ENCODE results near the gene PRMT1. TPM values are rescaled to one million over a fixed set of nuclear protein-coding genes. Genes with fewer than 3 reads are reported as not detected.
"Not testable (repeated sequence)": the region's sequence is repeated elsewhere in the genome, so short reads cannot be mapped to it uniquely, and the experiment has no call there.

The PRMT1 gene
- total RNA-seq, 1 donor from 2014 or later, result 187 TPM

GRCh38 chr19:49718511-49718910, 41.4 kb downstream of the PRMT1 start:
- intact Hi-C loops (cut with micrococcal nuclease), result no loop called here

GRCh38 chr19:49718991-49719390, 41.9 kb downstream of the PRMT1 start:
- intact Hi-C loops (cut with micrococcal nuclease), result no loop called here

GRCh38 chr19:49719420-49719819, 42.3 kb downstream of the PRMT1 start:
- intact Hi-C loops (cut with micrococcal nuclease), result not testable (repeated sequence)

- intact Hi-C loops (cut with micrococcal nuclease), result no loop called here
These were observed 50.4 kb downstream of the PRMT1 start for GRCh38 chr19:49727217-49728030.

DNA sequence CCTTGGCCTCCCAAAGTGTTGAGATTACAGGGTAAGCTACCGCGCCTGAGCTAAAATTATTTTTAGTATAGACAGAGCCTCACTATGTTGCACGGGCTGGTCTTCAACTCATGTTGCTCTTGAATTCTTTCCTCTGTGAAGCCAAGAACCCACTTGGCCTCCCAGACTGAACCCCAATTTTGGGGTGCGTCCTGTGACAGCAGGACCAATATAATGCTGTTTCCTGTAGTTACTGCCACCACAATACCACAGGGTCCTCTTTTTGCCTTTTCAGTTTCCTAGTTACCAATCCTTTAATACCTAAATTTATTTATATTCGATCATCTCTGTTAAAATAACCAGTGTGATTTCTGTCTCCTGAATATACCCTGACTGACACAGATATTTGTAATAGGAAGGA, 53.1 kb downstream of the PRMT1 start:
- intact Hi-C loops (cut with micrococcal nuclease), result no loop called here

Other genes with a start within 250 kb of the PRMT1 start
- gene SLC17A7, start 235.7 kb upstream of the PRMT1 start, total RNA-seq, result 0.07 and 0.09 TPM in 2 replicates
- gene PIH1D1, start 225.5 kb upstream of the PRMT1 start, total RNA-seq, result 146 and 150 TPM in 2 replicates
- 45.5 and 47.5 TPM in 2 replicates for gene ALDH16A1, start 224.0 kb upstream of the PRMT1 start, total RNA-seq
- 271 and 275 TPM in 2 replicates for gene FLT3LG, start 203.1 kb upstream of the PRMT1 start, total RNA-seq
- gene RPL13A, start 189.7 kb upstream of the PRMT1 start, total RNA-seq, result 2,471 and 2,495 TPM in 2 replicates
- 2,021 and 2,052 TPM in 2 replicates for gene RPS11, start 180.8 kb upstream of the PRMT1 start, total RNA-seq
- 7.4 and 8.5 TPM in 2 replicates for gene FCGRT, start 164.6 kb upstream of the PRMT1 start, total RNA-seq
- gene RCN3, start 149.3 kb upstream of the PRMT1 start, total RNA-seq, result 3.0 and 3.9 TPM in 2 replicates
- 172 and 174 TPM in 2 replicates for gene NOSIP, start 96.7 kb upstream of the PRMT1 start, total RNA-seq
- gene PRRG2, start 96.0 kb upstream of the PRMT1 start, total RNA-seq, result 0.82 and 1.1 TPM in 2 replicates
- 42.0 and 43.3 TPM in 2 replicates for gene PRR12, start 86.1 kb upstream of the PRMT1 start, total RNA-seq
- gene RRAS, start 37.1 kb upstream of the PRMT1 start, total RNA-seq, result 6.8 and 9.3 TPM in 2 replicates
- 61.9 and 65.4 TPM in 2 replicates for gene SCAF1, start 35.1 kb upstream of the PRMT1 start, total RNA-seq
- 135 and 158 TPM in 2 replicates for gene IRF3, start 11.4 kb upstream of the PRMT1 start, total RNA-seq
- 70.4 and 75.7 TPM in 2 replicates for gene BCL2L12, start 11.3 kb upstream of the PRMT1 start, total RNA-seq
- 4.8 and 4.9 TPM in 2 replicates for gene ADM5, start 12.3 kb downstream of the PRMT1 start, total RNA-seq
- gene CPT1C, start 13.8 kb downstream of the PRMT1 start, total RNA-seq, result 2.4 and 3.8 TPM in 2 replicates
- gene TSKS, start 86.0 kb downstream of the PRMT1 start, total RNA-seq, result 2.9 and 3.3 TPM in 2 replicates
- 70.9 and 73.8 TPM in 2 replicates for gene AP2A1, start 89.7 kb downstream of the PRMT1 start, total RNA-seq
- 11.3 and 11.5 TPM in 2 replicates for gene FUZ, start 136.0 kb downstream of the PRMT1 start, total RNA-seq
- 54.1 and 56.1 TPM in 2 replicates for gene MED25, start 141.0 kb downstream of the PRMT1 start, total RNA-seq
- gene PTOV1, start 173.9 kb downstream of the PRMT1 start, total RNA-seq, result 90.5 and 96.0 TPM in 2 replicates
- 146 and 160 TPM in 2 replicates for gene PNKP, start 190.3 kb downstream of the PRMT1 start, total RNA-seq
- 15.8 and 18.4 TPM in 2 replicates for gene AKT1S1, start 200.1 kb downstream of the PRMT1 start, total RNA-seq
- 22.9 and 26.6 TPM in 2 replicates for gene TBC1D17, start 200.4 kb downstream of the PRMT1 start, total RNA-seq
- gene IL4I1, start 219.6 kb downstream of the PRMT1 start, total RNA-seq, result 1.9 and 2.1 TPM in 2 replicates